Measurements from ENCODE around the gene RUFY4. TPM values are rescaled to one million over a fixed set of nuclear protein-coding genes. Genes with fewer than 3 reads are reported as not detected.

RUFY4 gene
- total RNA-seq, 1 donor from 2014 or later, result not detected

- TF ChIP-seq EZH2 (IDR thresholded peaks at IDR 0.05; ENCODE audit: insufficient read depth, low read length) (no peak), CTCF (IDR thresholded peaks at IDR 0.05; ENCODE audit: insufficient read depth, low read depth, low read length) (no peak)
- H2AFZ ChIP-seq (ENCODE audit: low read depth, low read length), result no peak overlapping the region
- no peaks in the 10 kb centered on the region for H3K9me3 ChIP-seq (ENCODE audit: insufficient read depth, low read depth, low read length)
- no peak overlapping the region for H3K9ac ChIP-seq (ENCODE audit: low read length)
- Mint-ChIP-seq H3K27me3 (ENCODE audit: low read depth, unreplicated experiment) (peaks cover 42% of the 10 kb centered on the region), H3K36me3 (ENCODE audit: low read depth, unreplicated experiment) (peaks cover 5% of the 10 kb centered on the region), H3K4me1 (ENCODE audit: low read depth, unreplicated experiment) (peaks cover 7% of the 10 kb centered on the region), H3K9me3 (ENCODE audit: unreplicated experiment) (no peaks in the 10 kb centered on the region), H3K27ac (ENCODE audit: unreplicated experiment) (no peak overlapping the region), H3K4me3 (ENCODE audit: unreplicated experiment) (no peak overlapping the region)
- H3K27me3 ChIP-seq (ENCODE audit: insufficient read depth, low read length), result no peaks in the 10 kb centered on the region
- no peaks in the 10 kb centered on the region for H4K20me1 ChIP-seq (ENCODE audit: insufficient read depth, low read length)
- H3K4me2 ChIP-seq (ENCODE audit: low read length), result no peak overlapping the region
- no peak overlapping the region for H3K27ac ChIP-seq (ENCODE audit: low read depth, low read length)
- H3K4me3 ChIP-seq (ENCODE audit: insufficient read depth, low read depth, low read length), result no peak overlapping the region
- H3K79me2 ChIP-seq (ENCODE audit: insufficient read depth, low read length), result no peaks in the 10 kb centered on the region
- no peaks in the 10 kb centered on the region for H3K4me1 ChIP-seq (ENCODE audit: insufficient read depth, low read length)
- no peaks in the 10 kb centered on the region for H3K36me3 ChIP-seq (ENCODE audit: insufficient read depth, low read length)
- DNase-seq (ENCODE audit: low read depth), result no peak
- FAIRE-seq, result no peak
Observed at GRCh38 chr2:218024336-218024735, 44.7 kb upstream of the RUFY4 start.

- H3K9me3 Mint-ChIP-seq (ENCODE audit: unreplicated experiment), result no peaks in the 10 kb centered on the region
Observed at GRCh38 chr2:218024871-218025270, 44.2 kb upstream of the RUFY4 start.

More at GRCh38 chr2:218024871-218025270, 44.2 kb upstream of the RUFY4 start:
- no peaks in the 10 kb centered on the region for H3K4me1 ChIP-seq (ENCODE audit: insufficient read depth, low read length)
- H3K4me1 Mint-ChIP-seq (ENCODE audit: low read depth, unreplicated experiment), result peaks cover 7% of the 10 kb centered on the region
- H4K20me1 ChIP-seq (ENCODE audit: insufficient read depth, low read length), result no peaks in the 10 kb centered on the region
- H2AFZ ChIP-seq (ENCODE audit: low read depth, low read length), result no peak overlapping the region
- DNase-seq (ENCODE audit: low read depth), result no peak
- no peaks in the 10 kb centered on the region for H3K9me3 ChIP-seq (ENCODE audit: insufficient read depth, low read depth, low read length)
- no peak overlapping the region for H3K4me2 ChIP-seq (ENCODE audit: low read length)
- H3K27ac Mint-ChIP-seq (ENCODE audit: unreplicated experiment), result no peak overlapping the region
- no peak for TF ChIP-seq CTCF (IDR thresholded peaks at IDR 0.05; ENCODE audit: insufficient read depth, low read depth, low read length)
- no peak for TF ChIP-seq EZH2 (IDR thresholded peaks at IDR 0.05; ENCODE audit: insufficient read depth, low read length)
- H3K9ac ChIP-seq (ENCODE audit: low read length), result no peak overlapping the region
- peaks cover 39% of the 10 kb centered on the region for H3K27me3 Mint-ChIP-seq (ENCODE audit: low read depth, unreplicated experiment)
- H3K27me3 ChIP-seq (ENCODE audit: insufficient read depth, low read length), result no peaks in the 10 kb centered on the region
- H3K4me3 Mint-ChIP-seq (ENCODE audit: unreplicated experiment), result no peak overlapping the region
- no peak for FAIRE-seq
- H3K36me3 ChIP-seq (ENCODE audit: insufficient read depth, low read length), result no peaks in the 10 kb centered on the region
- no peak overlapping the region for H3K4me3 ChIP-seq (ENCODE audit: insufficient read depth, low read depth, low read length)
- H3K36me3 Mint-ChIP-seq (ENCODE audit: low read depth, unreplicated experiment), result peaks cover 5% of the 10 kb centered on the region
- no peak overlapping the region for H3K27ac ChIP-seq (ENCODE audit: low read depth, low read length)
- H3K79me2 ChIP-seq (ENCODE audit: insufficient read depth, low read length), result no peaks in the 10 kb centered on the region

Data from astrocyte (in vitro differentiated cells and primary cell).